H1 (cell line): ENCODE data around the gene CXCL14. TPM values are rescaled to one million over a fixed set of nuclear protein-coding genes. Genes with fewer than 3 reads are reported as not detected.

Source experiments
- CTCF ChIA-PET: fragments of 300-600 bp; sonication (Branson Sonifier 250); formaldehyde crosslinking; loops from one replicate; lab custom pipeline; 2021; ENCODE audit not compliant: partially characterized antibody; lab: Charles Lee
- POLR2A ChIA-PET: fragments of 300-600 bp; sonication (Branson Sonifier 250); formaldehyde crosslinking; loops from one replicate; lab custom pipeline; 2021; ENCODE audit warnings: inconsistent platforms; ENCODE audit not compliant: partially characterized antibody; lab: Charles Lee
- DNase-seq, 2 experiments: peaks; one replicate each; pipeline versions ENCODE4 v3.0.0 to v3.0.0-alpha.2; 2010 to 2022; ENCODE audit warnings: low spot score in 2 of 2, low read depth in 1 of 2, mixed read lengths in 1 of 2
- FAIRE-seq: peaks from 2 replicates; lab custom pipeline; 2011; peaks lifted over from hg19 to GRCh38; lab: Jason Lieb, UNC
- H2AFZ ChIP-seq: 2 replicates; pipeline ENCODE4 v1.8.1; 2012; ENCODE audit warnings: low read length, inconsistent platforms
- H2AK5ac ChIP-seq: 2 replicates; pipeline ENCODE4 v1.6.1; 2013; ENCODE audit warnings: low read depth, low read length
- H2BK120ac ChIP-seq: replicated peaks from 2 replicates; pipeline ENCODE3; 2013; ENCODE audit warnings: low read depth, low read length, inconsistent platforms
- H2BK12ac ChIP-seq: 2 replicates; pipeline ENCODE4 v1.6.1; 2013; ENCODE audit warnings: low read depth, low read length
- H2BK15ac ChIP-seq: 2 replicates; pipeline ENCODE4 v1.6.1; 2013; ENCODE audit warnings: low read length
- H2BK20ac ChIP-seq: 2 replicates; pipeline ENCODE4 v1.6.1; 2013; ENCODE audit warnings: low read length
- H2BK5ac ChIP-seq: 2 replicates; pipeline ENCODE4 v1.6.1; 2013; ENCODE audit warnings: low read depth, low read length
- H3K14ac ChIP-seq: 2 replicates; pipeline ENCODE4 v1.6.1; 2013; ENCODE audit warnings: inconsistent platforms; ENCODE audit not compliant: insufficient read length
- H3K18ac ChIP-seq: 2 replicates; pipeline ENCODE4 v1.6.1; 2013; ENCODE audit warnings: low read length; ENCODE audit errors: extremely low read depth
- H3K23ac ChIP-seq: 2 replicates; pipeline ENCODE4 v1.6.1; 2013; ENCODE audit warnings: inconsistent platforms; ENCODE audit not compliant: insufficient read length
- H3K23me2 ChIP-seq: 2 replicates; pipeline ENCODE4 v1.6.1; 2013; ENCODE audit warnings: low read depth, low read length
- H3K27ac ChIP-seq: 2 replicates; pipeline ENCODE4 v1.6.1; 2011; ENCODE audit warnings: low read depth, low read length, inconsistent platforms
- H3K27me3 ChIP-seq, 4 experiments: replicated peaks in 1 of 4; 1 replicate in 1 of 4; 2 replicates in 3 of 4; pipeline versions ENCODE4 v1.6.1 to v1.8.1; 2011 to 2013; ENCODE audit warnings: low read length in 3 of 4, mild to moderate bottlenecking in 3 of 4, inconsistent platforms in 2 of 4, mixed read lengths in 2 of 4, moderate library complexity in 1 of 4; ENCODE audit not compliant: control insufficient read depth in 3 of 4, insufficient read depth in 3 of 4; ENCODE audit errors: extremely low read depth in 1 of 4
- H3K36me3 ChIP-seq, 4 experiments: 2 replicates each; pipeline versions ENCODE4 v1.6.1 to v1.8.1; 2011 to 2013; ENCODE audit warnings: mild to moderate bottlenecking in 4 of 4, low read length in 3 of 4, moderate library complexity in 2 of 4, control low read depth in 1 of 4, inconsistent platforms in 1 of 4; ENCODE audit not compliant: insufficient read depth in 4 of 4, control insufficient read depth in 2 of 4
- H3K4ac ChIP-seq: replicated peaks from 2 replicates; pipeline ENCODE3; 2013; ENCODE audit warnings: low read length, low read depth, mixed read lengths, inconsistent platforms; ENCODE audit not compliant: insufficient read length
- H3K4me1 ChIP-seq, 4 experiments: replicated peaks in 1 of 4; 1 replicate in 1 of 4; 2 replicates in 3 of 4; pipeline versions ENCODE4 v1.6.1 to v1.8.1; 2011 to 2013; ENCODE audit warnings: low read length in 3 of 4, inconsistent platforms in 2 of 4, mixed read lengths in 1 of 4; ENCODE audit not compliant: insufficient read depth in 4 of 4, control insufficient read depth in 3 of 4
- H3K4me2 ChIP-seq, 2 experiments: 2 replicates each; pipeline versions ENCODE4 v1.6.1 to v1.8.1; 2011 to 2013; ENCODE audit warnings: low read depth in 2 of 2, low read length in 2 of 2, control low read depth in 1 of 2, inconsistent platforms in 1 of 2, mild to moderate bottlenecking in 1 of 2; ENCODE audit not compliant: insufficient read depth in 1 of 2
- H3K4me3 ChIP-seq, 4 experiments: fragments of 200-600, 300-600 bp in 1 of 4; sonication (generic), shearing (Covaris generic), sonication (Bioruptor Twin) in 1 of 4; 2 replicates each; pipeline versions ENCODE4 v1.5.1 to v1.8.1; 2011 to 2016; ENCODE audit warnings: low read length in 4 of 4, low read depth in 3 of 4, control low read depth in 2 of 4, inconsistent platforms in 2 of 4, mild to moderate bottlenecking in 2 of 4, mixed read lengths in 1 of 4, moderate library complexity in 1 of 4; ENCODE audit not compliant: insufficient read depth in 2 of 4; ENCODE audit errors: extremely low read depth in 1 of 4
- H3K56ac ChIP-seq: replicated peaks from 2 replicates; pipeline ENCODE3; 2013; ENCODE audit warnings: low read depth, mild to moderate bottlenecking, mixed read lengths, low read length, inconsistent platforms; ENCODE audit not compliant: insufficient read length
- H3K79me1 ChIP-seq: 2 replicates; pipeline ENCODE4 v1.6.1; 2013; ENCODE audit warnings: low read depth, low read length, control low read depth
- H3K79me2 ChIP-seq, 2 experiments: 2 replicates each; pipeline versions ENCODE4 v1.6.1 to v1.8.1; 2012 to 2013; ENCODE audit warnings: low read length in 2 of 2, mild to moderate bottlenecking in 2 of 2, inconsistent platforms in 1 of 2; ENCODE audit not compliant: insufficient read depth in 2 of 2, control insufficient read depth in 1 of 2
- H3K9ac ChIP-seq, 4 experiments: replicated peaks in 1 of 4; 1 replicate in 1 of 4; 2 replicates in 3 of 4; pipeline versions ENCODE4 v1.6.1 to v1.8.1; 2011 to 2013; ENCODE audit warnings: low read depth in 3 of 4, low read length in 3 of 4, control low read depth in 2 of 4, mild to moderate bottlenecking in 2 of 4, moderate library complexity in 2 of 4, inconsistent platforms in 1 of 4; ENCODE audit errors: extremely low read depth in 1 of 4
- H3K9me3 ChIP-seq, 2 experiments: 2 replicates each; pipeline versions ENCODE4 v1.6.1 to v1.8.1; 2012 to 2013; ENCODE audit warnings: mild to moderate bottlenecking in 2 of 2, moderate library complexity in 2 of 2, control low read depth in 1 of 2, inconsistent platforms in 1 of 2, low read depth in 1 of 2, low read length in 1 of 2, mixed read lengths in 1 of 2; ENCODE audit not compliant: insufficient read depth in 2 of 2
- H4K20me1 ChIP-seq, 2 experiments: replicated peaks in 1 of 2; 2 replicates each; pipeline versions ENCODE3 to v1.8.1; 2011 to 2013; ENCODE audit warnings: inconsistent platforms in 2 of 2, low read length in 2 of 2, mild to moderate bottlenecking in 1 of 2; ENCODE audit not compliant: insufficient read depth in 2 of 2, control insufficient read depth in 1 of 2
- H4K5ac ChIP-seq: 2 replicates; pipeline ENCODE4 v1.6.1; 2013; ENCODE audit warnings: low read length, low read depth, mixed read lengths, inconsistent platforms; ENCODE audit not compliant: insufficient read length
- H4K8ac ChIP-seq: 2 replicates; pipeline ENCODE4 v1.8.0; 2013; ENCODE audit warnings: mild to moderate bottlenecking, moderate library complexity, low read length, inconsistent platforms; ENCODE audit not compliant: insufficient read depth; ENCODE audit errors: extremely low read depth
- H4K91ac ChIP-seq: replicated peaks from 2 replicates; pipeline ENCODE3; 2013; ENCODE audit warnings: low read length, mixed read lengths, inconsistent platforms; ENCODE audit not compliant: insufficient read length
- SP2 ChIP-seq: IDR thresholded peaks from 2 replicates; pipeline ENCODE4 v1.6.1; 2012; ENCODE audit warnings: mild to moderate bottlenecking, low read length, inconsistent platforms
- WGBS, 2 experiments: shearing (Covaris generic) in 1 of 2; methylation state at CpG; one replicate each; pipeline versions ENCODE4 v1.1.6 to v1.1.7; 2013 to 2015; ENCODE audit warnings: low lambda C conversion rate in 2 of 2, mixed read lengths in 2 of 2, inconsistent platforms in 1 of 2, low coverage in 1 of 2, missing lambda C conversion rate in 1 of 2; ENCODE audit not compliant: insufficient replicate concordance in 2 of 2, insufficient coverage in 1 of 2, insufficient read length in 1 of 2; ENCODE audit errors: extremely low coverage in 1 of 2, missing lambda C conversion rate in 1 of 2; 5-methylcytosine and 5-hydroxymethylcytosine counted together
- polyA plus RNA-seq, 7 experiments: library from polyadenylated mRNA; depleted of rRNA in 3 of 7; stranded (reverse) in 5 of 7; unstranded in 2 of 7; fragments of >200 nt in 5 of 7; fragments of 200-250 nt in 2 of 7; gene quantifications; 1 replicate in 5 of 7; 2 replicates in 1 of 7; 4 replicates in 1 of 7; pipeline versions ENCODE4 v1.2.1 to v1.2.3, GENCODE V29; 2011 to 2013; ENCODE audit warnings: missing spikeins in 2 of 7, mixed read lengths in 2 of 7
- total RNA-seq: library from RNA; stranded (reverse); fragmentation: NEBNext Ultra II Directional; extraction: Animal tissue kit (Norgen Biotek cat#: 25700); gene quantifications from 2 replicates; pipeline ENCODE4 v1.2.1, GENCODE V29; 2021

Gene CXCL14
- total and polyA plus RNA-seq, 2 of the 8 experiments (the other 6 are each of a cell fraction or from before 2014, with no cell fraction given): 1.5 to 1.8 TPM

- H3K56ac ChIP-seq: no peak overlapping the region
- POLR2A ChIA-PET: no interaction called here
- CTCF ChIA-PET: interaction anchor here (1.2 to 1.8 kb wide), 4 partner anchors 11 to 45 kb away, joined by 3 to 8 read pairs (median 3); no protein-coding TSS in a partner anchor
- H3K27me3 ChIP-seq: peaks cover 0 to 2% (median 0%) of the 10 kb centered on the region in 4 experiments; a peak in 1 of 7 replicates
- no peak overlapping the region for H4K8ac ChIP-seq
- no peak overlapping the region for H3K27ac ChIP-seq
- H2BK120ac ChIP-seq: no peak overlapping the region
- FAIRE-seq (no peak), DNase-seq (peak in 1 of 2 experiments; percentile 8)
- H2AK5ac ChIP-seq: no peak overlapping the region
- H3K4ac ChIP-seq: no peak overlapping the region
- H3K36me3 ChIP-seq: no peaks in the 10 kb centered on the region
- H3K23ac ChIP-seq: no peak overlapping the region
- H3K18ac ChIP-seq: no peak overlapping the region
- no peaks in the 10 kb centered on the region for H4K20me1 ChIP-seq
- no peak overlapping the region for H4K5ac ChIP-seq
- H2BK15ac ChIP-seq: no peak overlapping the region
- H3K9me3 ChIP-seq: no peaks in the 10 kb centered on the region
- H3K9ac ChIP-seq: no peak overlapping the region
- H3K14ac ChIP-seq: no peak overlapping the region
- H2BK5ac ChIP-seq: no peak overlapping the region
- WGBS, 2 experiments: 80% methylated on average over 3 of the region's 3 CpGs; no CpG with 5 or more reads in 1 of the 2 experiments
- no peak overlapping the region for H2BK12ac ChIP-seq
- H3K79me1 ChIP-seq: no peaks in the 10 kb centered on the region
- H3K23me2 ChIP-seq: no peaks in the 10 kb centered on the region
- H3K4me2 ChIP-seq: no peak overlapping the region
- H2BK20ac ChIP-seq: no peak overlapping the region
- H3K79me2 ChIP-seq: no peaks in the 10 kb centered on the region
- no peak overlapping the region for H2AFZ ChIP-seq
- no peak for TF ChIP-seq SP2
- no peaks in the 10 kb centered on the region for H3K4me1 ChIP-seq
- H4K91ac ChIP-seq: no peak overlapping the region
- H3K4me3 ChIP-seq: no peak overlapping the region
Observed at GRCh38 chr5:135596788-135597187, 18.0 kb upstream of the CXCL14 start.
